Liver (tissue), 9 donors: ENCODE data around the gene NTN5. TPM values are rescaled to one million over a fixed set of nuclear protein-coding genes. Genes with fewer than 3 reads are reported as not detected.

Experiments
- DNase-seq: peaks from one replicate; pipeline ENCODE4 v3.0.0-alpha.2; 2017; ENCODE audit warnings: low spot score
- H3K27ac ChIP-seq, 2 donors: one replicate each; pipeline ENCODE4 v1.7.0; 2013; ENCODE audit warnings: inconsistent platforms in 2 of 2, low read length in 2 of 2, control low read depth in 1 of 2, low read depth in 1 of 2, mild to moderate bottlenecking in 1 of 2
- H3K27me3 ChIP-seq, 4 donors: one replicate each; pipeline versions ENCODE4 v1.6.1 to v1.7.0; 2013; ENCODE audit warnings: low read length in 3 of 4, inconsistent platforms in 1 of 4, mild to moderate bottlenecking in 1 of 4, moderate library complexity in 1 of 4; ENCODE audit not compliant: control insufficient read depth in 4 of 4, insufficient read depth in 4 of 4
- H3K36me3 ChIP-seq, 4 donors: one replicate each; pipeline versions ENCODE4 v1.6.1 to v1.7.0; 2013; ENCODE audit warnings: low read length in 3 of 4, mild to moderate bottlenecking in 3 of 4, low read depth in 1 of 4, moderate library complexity in 1 of 4; ENCODE audit not compliant: control insufficient read depth in 4 of 4, insufficient read depth in 3 of 4
- H3K4me1 ChIP-seq, 4 donors: one replicate each; pipeline versions ENCODE4 v1.6.1 to v1.7.0; 2013; ENCODE audit warnings: low read length in 3 of 4, mild to moderate bottlenecking in 3 of 4, moderate library complexity in 1 of 4; ENCODE audit not compliant: control insufficient read depth in 4 of 4, insufficient read depth in 4 of 4
- H3K4me3 ChIP-seq, 3 donors: one replicate each; pipeline versions ENCODE4 v1.6.1 to v1.7.0; 2013; ENCODE audit warnings: low read length in 3 of 3, control low read depth in 1 of 3, low read depth in 1 of 3, mild to moderate bottlenecking in 1 of 3
- H3K9ac ChIP-seq, 2 donors: one replicate each; pipeline ENCODE4 v1.7.0; 2013; ENCODE audit warnings: low read length in 2 of 2, mild to moderate bottlenecking in 2 of 2, moderate library complexity in 2 of 2, control low read depth in 1 of 2, low read depth in 1 of 2
- H3K9me3 ChIP-seq, 4 donors: one replicate each; pipeline versions ENCODE4 v1.6.1 to v1.7.0; 2013; ENCODE audit warnings: low read length in 3 of 4; ENCODE audit not compliant: control insufficient read depth in 4 of 4
- EGR1 ChIP-seq, 2 donors: IDR thresholded peaks; 2 replicates each; pipeline ENCODE4 v1.6.1; 2016 to 2018; ENCODE audit warnings: antibody characterized with exemption in 2 of 2, low read depth in 2 of 2
- FOXA1 ChIP-seq: IDR thresholded peaks from 2 replicates; pipeline ENCODE4 v1.6.1; 2016; ENCODE audit warnings: antibody characterized with exemption
- FOXA2 ChIP-seq: IDR thresholded peaks from 2 replicates; pipeline ENCODE4 v1.6.1; 2016; ENCODE audit warnings: antibody characterized with exemption
- GABPA ChIP-seq, 2 donors: IDR thresholded peaks in 1 of 2; conservative IDR thresholded peaks in 1 of 2; 2 replicates each; pipeline ENCODE4 v1.6.1; 2016; ENCODE audit warnings: antibody characterized with exemption in 2 of 2, mild to moderate bottlenecking in 1 of 2, moderate library complexity in 1 of 2
- HNF4A ChIP-seq, 2 donors: conservative IDR thresholded peaks; 2 replicates each; pipeline ENCODE4 v1.6.1; 2016; ENCODE audit warnings: antibody characterized with exemption in 2 of 2, mild to moderate bottlenecking in 2 of 2
- HNF4G ChIP-seq: IDR thresholded peaks from 2 replicates; pipeline ENCODE4 v1.6.1; 2016; ENCODE audit warnings: antibody characterized with exemption
- JUND ChIP-seq, 2 donors: IDR thresholded peaks; 2 replicates each; pipeline ENCODE4 v1.6.1; 2016; ENCODE audit warnings: antibody characterized with exemption in 2 of 2
- MAX ChIP-seq: IDR thresholded peaks from 2 replicates; pipeline ENCODE4 v1.6.1; 2016; ENCODE audit warnings: antibody characterized with exemption
- NR2F2 ChIP-seq: IDR thresholded peaks from 2 replicates; pipeline ENCODE4 v1.6.1; 2016; ENCODE audit warnings: antibody characterized with exemption
- RAD21 ChIP-seq, 2 donors: IDR thresholded peaks; 2 replicates each; pipeline ENCODE4 v1.6.1; 2016; ENCODE audit warnings: antibody characterized with exemption in 2 of 2, mild to moderate bottlenecking in 2 of 2
- RXRA ChIP-seq, 2 donors: IDR thresholded peaks; 2 replicates each; pipeline ENCODE4 v1.6.1; 2017 to 2018; ENCODE audit warnings: antibody characterized with exemption in 2 of 2, mild to moderate bottlenecking in 1 of 2
- SP1 ChIP-seq: IDR thresholded peaks from 2 replicates; pipeline ENCODE4 v1.6.1; 2018; ENCODE audit warnings: antibody characterized with exemption, mild to moderate bottlenecking
- TAF1 ChIP-seq: conservative IDR thresholded peaks from 2 replicates; pipeline ENCODE4 v1.6.1; 2016; ENCODE audit warnings: antibody characterized with exemption, mild to moderate bottlenecking
- YY1 ChIP-seq: IDR thresholded peaks from 2 replicates; pipeline ENCODE4 v1.6.1; 2016; ENCODE audit warnings: antibody characterized with exemption, mild to moderate bottlenecking
- WGBS: extraction: QIAGEN DNeasy Blood & Tissue Kit; methylation state at CpG from one replicate; pipeline ENCODE4 v1.1.7; 2013; 5-methylcytosine and 5-hydroxymethylcytosine counted together
- polyA plus RNA-seq, 2 donors: library from polyadenylated mRNA; stranded (reverse) in 1 of 2; unstranded in 1 of 2; fragments of 200-250 nt in 1 of 2; fragments of >200 nt in 1 of 2; fragmentation: Nextera tagmentation in 1 of 2; extraction: Ambion mirVana in 1 of 2; gene quantifications; one replicate each; pipeline versions ENCODE4 v1.2.1 to v1.2.3, GENCODE V29; 2013 to 2015
- total RNA-seq, 2 donors: library from RNA; depleted of rRNA; stranded (reverse); fragments of >200 nt; gene quantifications; one replicate each; pipeline ENCODE4 v1.2.3, GENCODE V29; 2014
- TF ChIP-seq, protein P1 (sequence below): IDR thresholded peaks from 2 replicates; pipeline ENCODE4 v1.6.1; 2016; ENCODE audit warnings: antibody characterized with exemption
- TF ChIP-seq, protein P2 (sequence below): IDR thresholded peaks from 2 replicates; pipeline ENCODE4 v1.6.1; 2016; ENCODE audit warnings: antibody characterized with exemption
- TF ChIP-seq, protein P3 (sequence below): IDR thresholded peaks from 2 replicates; pipeline ENCODE4 v1.6.1; 2016; ENCODE audit warnings: antibody characterized with exemption, mild to moderate bottlenecking
- TF ChIP-seq, protein P4 (sequence below): fragments of 150-350 bp; IDR thresholded peaks from 2 replicates; pipeline ENCODE4 v1.5.1; 2017; ENCODE audit warnings: improper control_type of control experiment, low read depth, low read length; ENCODE audit not compliant: missing input control
- donor health status: healthy.
- donor health status: healthy.
- donor health status: healthy.
- donor health status: healthy.
- donor health status: healthy.

NTN5 gene
- total and polyA plus RNA-seq, 4 donors: 0.08 to 0.09 TPM; not detected in 2

DNA sequence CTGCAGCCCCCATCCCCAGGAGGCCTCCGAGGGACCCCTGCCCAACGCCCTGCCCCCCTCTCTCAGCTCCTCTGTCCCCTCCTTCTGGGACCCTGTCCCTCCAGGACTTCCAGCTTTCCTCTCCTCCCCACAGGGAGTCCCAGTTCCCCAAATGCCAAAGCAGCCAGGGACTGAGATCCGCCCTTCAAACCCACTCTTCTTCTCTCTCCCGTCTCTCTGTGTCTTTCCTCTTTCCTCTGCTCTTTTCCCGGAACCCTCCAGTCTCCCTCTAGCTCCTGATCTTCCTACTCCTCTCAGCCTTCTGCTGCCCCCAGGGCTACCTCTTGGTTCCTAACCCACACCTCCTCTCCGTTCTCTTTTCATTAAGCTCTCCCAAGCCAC lies 27.2 kb downstream of the NTN5 start:
- WGBS: 1% methylated on average over 6 of the region's 6 CpGs
- H3K4me1 ChIP-seq: peaks cover 2 to 21% (median 12%) of the 10 kb centered on the region in 4 donors
- H3K9me3 ChIP-seq: no peaks in the 10 kb centered on the region
- no peak for TF ChIP-seq YY1
- TF ChIP-seq EGR1 (IDR thresholded peaks at IDR 0.05; ENCODE audit: low read depth in 2 of 2): no peak
- TF ChIP-seq HNF4A (conservative IDR thresholded peaks at IDR 0.05): no peak
- TF ChIP-seq, protein P1, sequence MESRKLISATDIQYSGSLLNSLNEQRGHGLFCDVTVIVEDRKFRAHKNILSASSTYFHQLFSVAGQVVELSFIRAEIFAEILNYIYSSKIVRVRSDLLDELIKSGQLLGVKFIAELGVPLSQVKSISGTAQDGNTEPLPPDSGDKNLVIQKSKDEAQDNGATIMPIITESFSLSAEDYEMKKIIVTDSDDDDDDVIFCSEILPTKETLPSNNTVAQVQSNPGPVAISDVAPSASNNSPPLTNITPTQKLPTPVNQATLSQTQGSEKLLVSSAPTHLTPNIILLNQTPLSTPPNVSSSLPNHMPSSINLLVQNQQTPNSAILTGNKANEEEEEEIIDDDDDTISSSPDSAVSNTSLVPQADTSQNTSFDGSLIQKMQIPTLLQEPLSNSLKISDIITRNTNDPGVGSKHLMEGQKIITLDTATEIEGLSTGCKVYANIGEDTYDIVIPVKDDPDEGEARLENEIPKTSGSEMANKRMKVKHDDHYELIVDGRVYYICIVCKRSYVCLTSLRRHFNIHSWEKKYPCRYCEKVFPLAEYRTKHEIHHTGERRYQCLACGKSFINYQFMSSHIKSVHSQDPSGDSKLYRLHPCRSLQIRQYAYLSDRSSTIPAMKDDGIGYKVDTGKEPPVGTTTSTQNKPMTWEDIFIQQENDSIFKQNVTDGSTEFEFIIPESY: no peak
- TF ChIP-seq NR2F2: no peak
- TF ChIP-seq FOXA2: no peak
- no peak for TF ChIP-seq FOXA1
- no peak for TF ChIP-seq RXRA (IDR thresholded peaks at IDR 0.05)
- TF ChIP-seq, protein P2, sequence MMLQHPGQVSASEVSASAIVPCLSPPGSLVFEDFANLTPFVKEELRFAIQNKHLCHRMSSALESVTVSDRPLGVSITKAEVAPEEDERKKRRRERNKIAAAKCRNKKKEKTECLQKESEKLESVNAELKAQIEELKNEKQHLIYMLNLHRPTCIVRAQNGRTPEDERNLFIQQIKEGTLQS: no peak
- no peak for TF ChIP-seq RAD21 (IDR thresholded peaks at IDR 0.05)
- TF ChIP-seq MAX: no peak
- TF ChIP-seq, protein P3, sequence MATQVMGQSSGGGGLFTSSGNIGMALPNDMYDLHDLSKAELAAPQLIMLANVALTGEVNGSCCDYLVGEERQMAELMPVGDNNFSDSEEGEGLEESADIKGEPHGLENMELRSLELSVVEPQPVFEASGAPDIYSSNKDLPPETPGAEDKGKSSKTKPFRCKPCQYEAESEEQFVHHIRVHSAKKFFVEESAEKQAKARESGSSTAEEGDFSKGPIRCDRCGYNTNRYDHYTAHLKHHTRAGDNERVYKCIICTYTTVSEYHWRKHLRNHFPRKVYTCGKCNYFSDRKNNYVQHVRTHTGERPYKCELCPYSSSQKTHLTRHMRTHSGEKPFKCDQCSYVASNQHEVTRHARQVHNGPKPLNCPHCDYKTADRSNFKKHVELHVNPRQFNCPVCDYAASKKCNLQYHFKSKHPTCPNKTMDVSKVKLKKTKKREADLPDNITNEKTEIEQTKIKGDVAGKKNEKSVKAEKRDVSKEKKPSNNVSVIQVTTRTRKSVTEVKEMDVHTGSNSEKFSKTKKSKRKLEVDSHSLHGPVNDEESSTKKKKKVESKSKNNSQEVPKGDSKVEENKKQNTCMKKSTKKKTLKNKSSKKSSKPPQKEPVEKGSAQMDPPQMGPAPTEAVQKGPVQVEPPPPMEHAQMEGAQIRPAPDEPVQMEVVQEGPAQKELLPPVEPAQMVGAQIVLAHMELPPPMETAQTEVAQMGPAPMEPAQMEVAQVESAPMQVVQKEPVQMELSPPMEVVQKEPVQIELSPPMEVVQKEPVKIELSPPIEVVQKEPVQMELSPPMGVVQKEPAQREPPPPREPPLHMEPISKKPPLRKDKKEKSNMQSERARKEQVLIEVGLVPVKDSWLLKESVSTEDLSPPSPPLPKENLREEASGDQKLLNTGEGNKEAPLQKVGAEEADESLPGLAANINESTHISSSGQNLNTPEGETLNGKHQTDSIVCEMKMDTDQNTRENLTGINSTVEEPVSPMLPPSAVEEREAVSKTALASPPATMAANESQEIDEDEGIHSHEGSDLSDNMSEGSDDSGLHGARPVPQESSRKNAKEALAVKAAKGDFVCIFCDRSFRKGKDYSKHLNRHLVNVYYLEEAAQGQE: no peak
- TF ChIP-seq JUND (IDR thresholded peaks at IDR 0.05): no peak
- TF ChIP-seq SP1: no peak
- TF ChIP-seq TAF1: no peak
- TF ChIP-seq HNF4G: no peak
- TF ChIP-seq GABPA (IDR thresholded peaks at IDR 0.05 in 1 of 2, conservative IDR thresholded peaks at IDR 0.05 in 1 of 2): no peak
- TF ChIP-seq, protein P4, sequence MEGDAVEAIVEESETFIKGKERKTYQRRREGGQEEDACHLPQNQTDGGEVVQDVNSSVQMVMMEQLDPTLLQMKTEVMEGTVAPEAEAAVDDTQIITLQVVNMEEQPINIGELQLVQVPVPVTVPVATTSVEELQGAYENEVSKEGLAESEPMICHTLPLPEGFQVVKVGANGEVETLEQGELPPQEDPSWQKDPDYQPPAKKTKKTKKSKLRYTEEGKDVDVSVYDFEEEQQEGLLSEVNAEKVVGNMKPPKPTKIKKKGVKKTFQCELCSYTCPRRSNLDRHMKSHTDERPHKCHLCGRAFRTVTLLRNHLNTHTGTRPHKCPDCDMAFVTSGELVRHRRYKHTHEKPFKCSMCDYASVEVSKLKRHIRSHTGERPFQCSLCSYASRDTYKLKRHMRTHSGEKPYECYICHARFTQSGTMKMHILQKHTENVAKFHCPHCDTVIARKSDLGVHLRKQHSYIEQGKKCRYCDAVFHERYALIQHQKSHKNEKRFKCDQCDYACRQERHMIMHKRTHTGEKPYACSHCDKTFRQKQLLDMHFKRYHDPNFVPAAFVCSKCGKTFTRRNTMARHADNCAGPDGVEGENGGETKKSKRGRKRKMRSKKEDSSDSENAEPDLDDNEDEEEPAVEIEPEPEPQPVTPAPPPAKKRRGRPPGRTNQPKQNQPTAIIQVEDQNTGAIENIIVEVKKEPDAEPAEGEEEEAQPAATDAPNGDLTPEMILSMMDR: no peak
- H3K4me3 ChIP-seq: no peak overlapping the region
- H3K36me3 ChIP-seq: no peaks in the 10 kb centered on the region
- no peak for DNase-seq
- H3K27ac ChIP-seq: peak overlapping the region; percentile 64 to 82
- H3K27me3 ChIP-seq: no peaks in the 10 kb centered on the region
- H3K9ac ChIP-seq: peak overlapping the region; percentile 32 to 34
